ENCODE results near the gene RBM41. TPM values are rescaled to one million over a fixed set of nuclear protein-coding genes. Genes with fewer than 3 reads are reported as not detected.
"Not testable (repeated sequence)": the region's sequence is repeated elsewhere in the genome, so short reads cannot be mapped to it uniquely, and the experiment has no call there.

The RBM41 gene
- total and polyA plus RNA-seq, 12 donors = 4.2 to 41.8 (median 12.3) TPM

DNA sequence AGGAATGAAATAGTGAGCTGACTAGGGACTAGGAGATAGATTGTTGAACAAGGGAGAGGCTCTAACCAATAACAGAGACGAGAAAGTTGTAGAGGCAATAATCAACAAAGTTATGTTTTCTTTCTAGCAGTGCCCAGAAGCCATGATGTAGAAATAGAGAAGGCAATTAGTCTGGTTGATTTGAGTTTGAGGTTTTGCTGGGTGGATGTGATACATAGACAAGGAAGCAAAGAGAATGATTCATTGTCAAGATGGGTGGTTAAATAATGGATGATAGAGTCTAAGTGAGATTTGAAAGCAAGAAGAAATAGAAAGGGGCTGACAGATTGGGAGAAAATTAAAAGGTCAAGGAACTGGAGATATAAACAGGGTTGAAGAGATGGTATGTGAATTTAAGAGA, 11.2 kb downstream of the RBM41 start:
- no peak overlapping the region for H3K27ac ChIP-seq
- intact Hi-C loops (cut with DNase I) = no loop called here
- H3K36me3 ChIP-seq (replicated peaks in 1 of 2) = no peaks in the 10 kb centered on the region
- H3K4me3 ChIP-seq = no peak overlapping the region
- no peaks in the 10 kb centered on the region for H3K27me3 ChIP-seq
- WGBS, 4 donors = 78 to 100% (median 91%) methylated on average over 1 of the region's 1 CpG
- TF ChIP-seq POLR2A (IDR thresholded peaks at IDR 0.05) = no peak
- no peak for TF ChIP-seq CTCF (IDR thresholded peaks at IDR 0.05)
- DNase-seq = no peak
- H3K9me3 ChIP-seq (replicated peaks in 1 of 3) = no peaks in the 10 kb centered on the region
- H3K4me1 ChIP-seq (replicated peaks in 1 of 2) = no peaks in the 10 kb centered on the region

- no peak overlapping the region for H3K27ac ChIP-seq
- intact Hi-C loops (cut with DNase I) = no loop called here
- H3K36me3 ChIP-seq (replicated peaks in 1 of 2) = no peaks in the 10 kb centered on the region
- H3K9me3 ChIP-seq (replicated peaks in 1 of 3) = no peaks in the 10 kb centered on the region
- no peak for DNase-seq
- WGBS, 4 donors = 7 to 30% (median 23%) methylated on average over 1 of the region's 1 CpG; no CpG with 5 or more reads in 1 of the 4 donors
- TF ChIP-seq POLR2A (IDR thresholded peaks at IDR 0.05) = no peak
- no peak for TF ChIP-seq CTCF (IDR thresholded peaks at IDR 0.05)
- H3K27me3 ChIP-seq = no peaks in the 10 kb centered on the region
- no peak overlapping the region for H3K4me3 ChIP-seq
- no peaks in the 10 kb centered on the region for H3K4me1 ChIP-seq (replicated peaks in 1 of 2)
These were observed 15.6 kb downstream of the RBM41 start for GRCh38 chrX:107102980-107103379.

DNA sequence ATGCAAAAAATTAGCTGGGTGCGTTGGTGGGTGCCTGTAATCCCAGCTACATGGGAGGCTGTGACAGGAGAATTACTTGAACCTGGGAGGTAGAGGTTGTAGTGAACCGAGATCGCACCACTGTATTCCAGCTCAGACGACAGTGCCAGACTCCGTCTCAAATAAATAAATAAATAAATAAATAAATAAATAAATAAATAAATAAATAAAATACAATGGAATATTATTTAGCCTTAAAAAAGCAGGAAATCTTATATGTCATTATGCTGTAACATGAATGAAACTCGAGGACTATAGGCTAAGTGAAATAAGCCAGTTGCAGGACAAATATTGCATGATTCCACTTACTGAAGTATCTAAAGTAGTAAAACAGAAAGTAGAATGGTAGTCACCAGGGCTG, 42.5 kb downstream of the RBM41 start:
- TF ChIP-seq POLR2A (IDR thresholded peaks at IDR 0.05) = no peak
- no peak for TF ChIP-seq CTCF (IDR thresholded peaks at IDR 0.05)
- Histone ChIP-seq H3K27ac (no peak overlapping the region), H3K4me1 (replicated peaks in 1 of 2) (no peaks in the 10 kb centered on the region), H3K4me3 (no peak overlapping the region), H3K9me3 (replicated peaks in 1 of 3) (peaks cover 0 to 9% (median 0%) of the 10 kb centered on the region in 3 donors), H3K36me3 (replicated peaks in 1 of 2) (no peaks in the 10 kb centered on the region), H3K27me3 (no peaks in the 10 kb centered on the region)
- no peak for DNase-seq
- intact Hi-C loops (cut with DNase I) = no loop called here
- 88 to 98% (median 91%) methylated on average over 6 of the region's 6 CpGs for WGBS, 4 donors

- H3K27me3 ChIP-seq; H3K27ac ChIP-seq; DNase-seq; H3K9me3 ChIP-seq (replicated peaks in 1 of 3); H3K4me3 ChIP-seq; H3K4me1 ChIP-seq (replicated peaks in 1 of 2); H3K36me3 ChIP-seq (replicated peaks in 1 of 2); intact Hi-C loops (cut with DNase I): not testable (repeated sequence)
- WGBS, 4 donors = 73 to 93% (median 84%) methylated on average over 3 of the region's 3 CpGs
These were observed 60.9 kb downstream of the RBM41 start for GRCh38 chrX:107057731-107058130.

GRCh38 chrX:107054978-107055377, 63.6 kb downstream of the RBM41 start:
- Histone ChIP-seq H3K27ac (no peak overlapping the region), H3K27me3 (no peaks in the 10 kb centered on the region), H3K4me1 (replicated peaks in 1 of 2) (no peaks in the 10 kb centered on the region), H3K4me3 (no peak overlapping the region), H3K9me3 (replicated peaks in 1 of 3) (no peaks in the 10 kb centered on the region), H3K36me3 (replicated peaks in 1 of 2) (no peaks in the 10 kb centered on the region)
- DNase-seq = no peak
- TF ChIP-seq POLR2A (IDR thresholded peaks at IDR 0.05) (no peak), CTCF (IDR thresholded peaks at IDR 0.05) (no peak)
- WGBS, 4 donors = 65 to 85% (median 77%) methylated on average over 3 of the region's 3 CpGs
- intact Hi-C loops (cut with DNase I) = no loop called here

All from adrenal gland (tissue), 12 donors.